GM10847 (cell line): ENCODE results near the gene ABCG1.

Experiments used
- POLR2A ChIP-seq: IDR thresholded peaks from 2 replicates; pipeline ENCODE4 v1.6.1; 2011; ENCODE audit not compliant: insufficient read length; ENCODE audit errors: extremely low read depth

ABCG1 gene

GRCh38 chr21:42303443-42303842 lies 84.5 kb downstream of the ABCG1 start:
- no peak for TF ChIP-seq POLR2A

DNA sequence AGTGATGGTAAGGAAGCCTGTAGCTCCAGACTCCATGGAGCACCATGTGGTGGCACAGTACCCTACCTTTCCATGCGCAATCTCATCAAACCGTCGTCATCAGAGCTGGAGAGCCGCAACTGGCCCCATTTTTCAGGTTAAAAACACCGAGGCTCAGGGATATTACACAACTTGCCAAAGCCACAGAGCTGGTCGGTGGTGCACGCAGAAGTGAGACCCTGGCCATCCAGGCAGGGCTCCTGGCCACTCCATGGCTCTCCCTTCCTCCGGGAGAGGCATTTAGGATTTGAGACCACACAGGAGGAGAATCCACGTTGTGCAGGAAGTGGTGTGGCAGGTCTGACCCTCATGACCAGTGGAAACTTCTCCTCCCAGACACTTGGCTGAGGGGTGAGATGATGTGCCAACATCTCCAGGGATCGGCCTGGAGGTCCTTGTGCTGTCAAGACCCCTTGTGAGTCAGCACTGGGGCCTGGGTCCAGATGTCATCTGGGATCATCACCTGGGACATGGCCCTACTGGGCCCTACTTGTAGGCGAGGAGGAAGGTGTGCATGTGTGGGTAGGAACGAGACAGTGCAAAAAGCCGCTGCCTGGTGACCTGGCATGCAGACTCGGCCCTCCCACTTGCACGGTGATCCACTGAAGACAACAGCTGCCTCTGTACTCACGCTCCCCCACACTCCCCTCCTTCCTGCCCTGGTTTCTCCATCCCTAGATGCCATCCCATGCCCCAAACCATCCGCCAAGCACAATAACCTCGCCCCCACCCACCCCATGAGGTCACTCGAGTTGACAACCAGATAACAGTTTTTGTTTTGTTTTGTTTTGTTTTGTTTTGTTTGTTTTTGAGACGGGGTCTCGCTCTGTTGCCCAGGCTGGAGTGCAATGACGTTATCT lies 85.9 kb downstream of the ABCG1 start:
- no peak for TF ChIP-seq POLR2A

- TF ChIP-seq POLR2A = no peak
Observed at GRCh38 chr21:42305707-42306147, 86.8 kb downstream of the ABCG1 start.

GRCh38 chr21:42306366-42307035 lies 87.6 kb downstream of the ABCG1 start:
- TF ChIP-seq POLR2A = no peak

GRCh38 chr21:42307106-42307505 lies 88.2 kb downstream of the ABCG1 start:
- TF ChIP-seq POLR2A = no peak

- TF ChIP-seq POLR2A = no peak
Observed at GRCh38 chr21:42308161-42308913, 89.4 kb downstream of the ABCG1 start.

- no peak for TF ChIP-seq POLR2A
Observed at GRCh38 chr21:42308914-42309752, 90.2 kb downstream of the ABCG1 start.

DNA sequence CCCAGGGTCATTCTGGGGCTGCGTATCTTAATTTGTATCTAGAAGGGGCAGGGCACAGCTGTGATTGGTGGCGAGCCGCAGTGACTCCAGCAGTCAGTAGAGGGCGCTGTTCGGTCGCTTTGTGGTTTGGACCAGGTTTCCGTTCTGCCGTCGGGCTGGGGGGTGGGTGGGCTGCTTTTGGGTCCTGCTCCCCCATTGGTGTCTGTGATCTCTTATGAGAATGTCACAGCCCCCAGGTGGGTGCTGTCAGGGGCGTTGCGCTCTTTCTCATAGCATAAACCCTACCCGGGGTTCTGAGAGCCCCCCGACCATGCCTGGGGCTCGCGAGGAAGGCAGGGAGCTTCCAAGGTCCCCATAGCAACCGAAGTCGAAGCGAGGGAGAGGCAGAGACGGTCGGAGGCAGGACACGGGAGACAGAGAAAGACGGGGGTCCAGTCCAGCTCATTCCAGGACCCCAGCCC lies 90.8 kb downstream of the ABCG1 start:
- no peak for TF ChIP-seq POLR2A

- TF ChIP-seq POLR2A = no peak
Observed at GRCh38 chr21:42310411-42311001, 91.6 kb downstream of the ABCG1 start.

DNA sequence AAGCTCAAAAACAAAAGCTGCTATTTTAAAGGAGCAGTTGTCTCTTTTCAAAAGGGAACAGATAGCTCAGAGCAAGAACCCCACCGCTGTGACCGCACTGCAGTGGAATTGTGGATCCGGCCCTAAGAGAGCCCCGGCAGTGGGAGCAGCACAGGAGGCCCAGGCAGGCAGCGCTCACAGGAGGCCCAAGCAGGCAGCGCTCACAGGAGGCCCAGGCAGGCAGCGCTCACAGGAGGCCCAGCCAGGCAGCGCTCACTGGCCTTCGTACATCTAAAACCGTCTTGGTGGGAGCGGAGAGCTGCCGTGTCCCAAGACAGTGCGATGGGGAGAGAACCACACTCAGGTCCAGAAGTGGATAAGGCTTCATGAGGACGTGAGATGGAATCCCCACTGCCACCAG lies 92.2 kb downstream of the ABCG1 start:
- TF ChIP-seq POLR2A = no peak

DNA sequence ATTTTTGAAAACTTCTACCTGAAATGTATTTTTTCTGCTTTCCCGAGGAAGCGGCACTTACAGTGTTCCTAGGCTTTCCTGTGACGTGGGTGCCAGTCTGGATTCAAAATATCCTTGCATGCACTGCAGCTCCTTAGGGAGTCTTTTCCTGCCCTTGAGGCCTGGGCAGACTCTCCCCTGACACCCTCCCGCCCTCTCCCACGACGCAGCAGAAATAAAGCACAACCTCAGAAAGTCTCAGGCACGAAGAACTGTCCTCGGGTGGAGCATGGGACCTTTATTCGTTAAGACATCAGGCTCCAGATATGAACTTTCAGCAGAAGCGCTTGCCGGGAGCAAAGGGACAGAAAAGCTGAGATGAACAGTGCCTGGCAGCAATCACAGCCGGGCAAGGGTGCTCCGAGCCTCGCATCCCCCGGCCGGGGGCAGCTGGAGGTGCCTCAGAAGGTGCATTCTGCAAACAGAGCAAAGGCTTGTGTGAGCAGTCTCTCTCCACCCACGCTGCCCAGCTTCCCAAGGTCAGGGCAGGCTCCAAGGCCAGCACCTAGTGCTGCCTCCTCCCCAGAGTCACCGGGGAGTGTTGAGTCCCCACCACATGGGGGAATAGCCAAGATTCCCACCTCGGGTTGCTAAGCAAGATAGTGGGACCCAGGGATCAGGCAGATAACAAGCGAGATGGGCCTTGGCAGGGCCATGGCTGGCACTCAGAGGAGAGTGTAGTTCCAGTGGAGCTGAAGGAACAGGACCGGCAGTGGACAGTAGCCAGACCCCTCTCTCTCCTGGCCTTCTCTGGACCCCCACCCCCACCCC lies 93.1 kb downstream of the ABCG1 start:
- no peak for TF ChIP-seq POLR2A

- no peak for TF ChIP-seq POLR2A
Observed at GRCh38 chr21:42312626-42313104, 93.7 kb downstream of the ABCG1 start.

- TF ChIP-seq POLR2A = no peak
Observed at GRCh38 chr21:42313501-42313969, 94.6 kb downstream of the ABCG1 start.

- TF ChIP-seq POLR2A = no peak
Observed at GRCh38 chr21:42314616-42315295, 95.8 kb downstream of the ABCG1 start.
